Measurements from ENCODE around the gene CD151. TPM values are rescaled to one million over a fixed set of nuclear protein-coding genes. Genes with fewer than 3 reads are reported as not detected.
A peak's percentile ranks its signal among the peaks of the same experiment; 100 is the strongest.

Gene CD151
- total and polyA plus RNA-seq, 2 experiments from 2014 or later, result 62.9 to 109 TPM

DNA sequence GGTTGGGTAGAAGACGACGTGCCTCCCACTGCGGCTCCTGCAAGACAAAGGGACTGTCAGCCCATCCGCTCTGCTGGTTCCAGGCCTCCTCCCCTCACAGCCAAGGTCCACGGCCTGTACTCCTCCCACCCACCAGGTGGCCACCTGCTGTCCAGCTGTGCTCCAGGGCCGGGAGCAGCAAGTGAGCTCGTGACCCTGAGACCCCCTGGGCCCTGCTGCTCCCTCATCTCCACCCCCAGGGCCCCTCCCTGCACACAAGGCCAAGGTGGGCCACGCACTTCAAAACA, 37.3 kb downstream of the CD151 start:
- H3K27ac Mint-ChIP-seq, result no peak overlapping the region
- Histone ChIP-seq H4K20me1 (replicated peaks; ENCODE audit: insufficient read depth) (peaks cover 10% of the 10 kb centered on the region), H3F3A (replicated peaks; ENCODE audit: low read depth) (peaks cover 16% of the 10 kb centered on the region; the same call in 1 of the 2 replicates), H3K4me3 (no peak overlapping the region), H3K4me2 (no peak overlapping the region), H3K79me2 (replicated peaks; ENCODE audit: insufficient read depth) (no peaks in the 10 kb centered on the region), H3K9me2 (ENCODE audit: insufficient read depth) (no peaks in the 10 kb centered on the region), H3K4me1 (ENCODE audit: insufficient read depth) (no peaks in the 10 kb centered on the region; the same call in 1 of the 2 replicates), H3K36me3 (ENCODE audit: insufficient read depth) (no peaks in the 10 kb centered on the region), H2AFZ (no peak overlapping the region), H3K27me3 (ENCODE audit: insufficient read depth) (no peaks in the 10 kb centered on the region), H3K27ac (ENCODE audit: low read depth) (no peak overlapping the region)
- DNase-seq (ENCODE audit: low spot score) (peak; percentile 60), ATAC-seq (peak; percentile 57)
- no peaks in the 10 kb centered on the region for H3K9me3 Mint-ChIP-seq
- peaks cover 4% of the 10 kb centered on the region; the same call in 2 of the 3 replicates for H3K4me1 Mint-ChIP-seq
- TF ChIP-seq, protein P1, sequence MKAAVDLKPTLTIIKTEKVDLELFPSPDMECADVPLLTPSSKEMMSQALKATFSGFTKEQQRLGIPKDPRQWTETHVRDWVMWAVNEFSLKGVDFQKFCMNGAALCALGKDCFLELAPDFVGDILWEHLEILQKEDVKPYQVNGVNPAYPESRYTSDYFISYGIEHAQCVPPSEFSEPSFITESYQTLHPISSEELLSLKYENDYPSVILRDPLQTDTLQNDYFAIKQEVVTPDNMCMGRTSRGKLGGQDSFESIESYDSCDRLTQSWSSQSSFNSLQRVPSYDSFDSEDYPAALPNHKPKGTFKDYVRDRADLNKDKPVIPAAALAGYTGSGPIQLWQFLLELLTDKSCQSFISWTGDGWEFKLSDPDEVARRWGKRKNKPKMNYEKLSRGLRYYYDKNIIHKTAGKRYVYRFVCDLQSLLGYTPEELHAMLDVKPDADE (IDR thresholded peaks at IDR 0.05), result no peak
- TF ChIP-seq, protein P2, sequence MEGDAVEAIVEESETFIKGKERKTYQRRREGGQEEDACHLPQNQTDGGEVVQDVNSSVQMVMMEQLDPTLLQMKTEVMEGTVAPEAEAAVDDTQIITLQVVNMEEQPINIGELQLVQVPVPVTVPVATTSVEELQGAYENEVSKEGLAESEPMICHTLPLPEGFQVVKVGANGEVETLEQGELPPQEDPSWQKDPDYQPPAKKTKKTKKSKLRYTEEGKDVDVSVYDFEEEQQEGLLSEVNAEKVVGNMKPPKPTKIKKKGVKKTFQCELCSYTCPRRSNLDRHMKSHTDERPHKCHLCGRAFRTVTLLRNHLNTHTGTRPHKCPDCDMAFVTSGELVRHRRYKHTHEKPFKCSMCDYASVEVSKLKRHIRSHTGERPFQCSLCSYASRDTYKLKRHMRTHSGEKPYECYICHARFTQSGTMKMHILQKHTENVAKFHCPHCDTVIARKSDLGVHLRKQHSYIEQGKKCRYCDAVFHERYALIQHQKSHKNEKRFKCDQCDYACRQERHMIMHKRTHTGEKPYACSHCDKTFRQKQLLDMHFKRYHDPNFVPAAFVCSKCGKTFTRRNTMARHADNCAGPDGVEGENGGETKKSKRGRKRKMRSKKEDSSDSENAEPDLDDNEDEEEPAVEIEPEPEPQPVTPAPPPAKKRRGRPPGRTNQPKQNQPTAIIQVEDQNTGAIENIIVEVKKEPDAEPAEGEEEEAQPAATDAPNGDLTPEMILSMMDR (conservative IDR thresholded peaks at IDR 0.05; ENCODE audit: low read depth in 2 of 2), result peak in 1 of 2 experiments; percentile 42; a peak in 3 of 4 replicates
- H3K27me3 Mint-ChIP-seq (ENCODE audit: insufficient read depth, low read depth, poor library complexity), result peaks cover 34% of the 10 kb centered on the region
- no peak overlapping the region for H3K4me3 Mint-ChIP-seq
- peaks cover 8% of the 10 kb centered on the region for H3K36me3 Mint-ChIP-seq (ENCODE audit: low read depth)

DNA sequence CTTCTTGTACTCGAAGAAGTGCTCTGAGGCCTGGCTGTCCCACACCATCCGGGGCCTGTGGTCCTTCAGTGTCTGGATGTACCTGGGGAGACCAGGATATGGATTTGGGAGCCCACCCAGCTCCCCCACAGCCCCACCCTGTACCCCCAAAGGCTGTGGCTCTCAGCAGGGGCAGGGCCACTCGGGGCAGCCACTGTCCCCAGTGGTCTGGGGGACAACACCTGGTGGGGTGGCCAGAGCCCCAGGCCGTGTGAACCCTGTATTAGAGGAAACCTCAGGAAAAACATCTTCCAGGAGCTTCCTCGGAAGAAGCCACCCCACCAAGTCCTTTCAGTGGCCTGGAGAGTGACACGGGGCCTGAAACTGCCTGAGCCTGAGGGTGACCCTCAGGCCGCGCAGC, 37.7 kb downstream of the CD151 start:
- Histone ChIP-seq H3K79me2 (replicated peaks; ENCODE audit: insufficient read depth) (no peaks in the 10 kb centered on the region), H4K20me1 (replicated peaks; ENCODE audit: insufficient read depth) (peaks cover 10% of the 10 kb centered on the region), H3K4me3 (no peak overlapping the region), H3K4me1 (ENCODE audit: insufficient read depth) (no peaks in the 10 kb centered on the region; the same call in 1 of the 2 replicates), H2AFZ (no peak overlapping the region), H3K9me2 (ENCODE audit: insufficient read depth) (no peaks in the 10 kb centered on the region), H3K4me2 (no peak overlapping the region), H3F3A (replicated peaks; ENCODE audit: low read depth) (peaks cover 18% of the 10 kb centered on the region), H3K36me3 (ENCODE audit: insufficient read depth) (no peaks in the 10 kb centered on the region), H3K27ac (ENCODE audit: low read depth) (no peak overlapping the region), H3K27me3 (ENCODE audit: insufficient read depth) (no peaks in the 10 kb centered on the region)
- Mint-ChIP-seq H3K4me1 (peaks cover 4% of the 10 kb centered on the region), H3K27me3 (ENCODE audit: insufficient read depth, low read depth, poor library complexity) (peaks cover 35% of the 10 kb centered on the region), H3K27ac (no peak overlapping the region), H3K9me3 (no peaks in the 10 kb centered on the region), H3K4me3 (no peak overlapping the region), H3K36me3 (ENCODE audit: low read depth) (peaks cover 11% of the 10 kb centered on the region)
- no peak for DNase-seq (ENCODE audit: low spot score)
- ATAC-seq, result no peak; the same call in 2 of the 3 replicates
- TF ChIP-seq, protein P3, sequence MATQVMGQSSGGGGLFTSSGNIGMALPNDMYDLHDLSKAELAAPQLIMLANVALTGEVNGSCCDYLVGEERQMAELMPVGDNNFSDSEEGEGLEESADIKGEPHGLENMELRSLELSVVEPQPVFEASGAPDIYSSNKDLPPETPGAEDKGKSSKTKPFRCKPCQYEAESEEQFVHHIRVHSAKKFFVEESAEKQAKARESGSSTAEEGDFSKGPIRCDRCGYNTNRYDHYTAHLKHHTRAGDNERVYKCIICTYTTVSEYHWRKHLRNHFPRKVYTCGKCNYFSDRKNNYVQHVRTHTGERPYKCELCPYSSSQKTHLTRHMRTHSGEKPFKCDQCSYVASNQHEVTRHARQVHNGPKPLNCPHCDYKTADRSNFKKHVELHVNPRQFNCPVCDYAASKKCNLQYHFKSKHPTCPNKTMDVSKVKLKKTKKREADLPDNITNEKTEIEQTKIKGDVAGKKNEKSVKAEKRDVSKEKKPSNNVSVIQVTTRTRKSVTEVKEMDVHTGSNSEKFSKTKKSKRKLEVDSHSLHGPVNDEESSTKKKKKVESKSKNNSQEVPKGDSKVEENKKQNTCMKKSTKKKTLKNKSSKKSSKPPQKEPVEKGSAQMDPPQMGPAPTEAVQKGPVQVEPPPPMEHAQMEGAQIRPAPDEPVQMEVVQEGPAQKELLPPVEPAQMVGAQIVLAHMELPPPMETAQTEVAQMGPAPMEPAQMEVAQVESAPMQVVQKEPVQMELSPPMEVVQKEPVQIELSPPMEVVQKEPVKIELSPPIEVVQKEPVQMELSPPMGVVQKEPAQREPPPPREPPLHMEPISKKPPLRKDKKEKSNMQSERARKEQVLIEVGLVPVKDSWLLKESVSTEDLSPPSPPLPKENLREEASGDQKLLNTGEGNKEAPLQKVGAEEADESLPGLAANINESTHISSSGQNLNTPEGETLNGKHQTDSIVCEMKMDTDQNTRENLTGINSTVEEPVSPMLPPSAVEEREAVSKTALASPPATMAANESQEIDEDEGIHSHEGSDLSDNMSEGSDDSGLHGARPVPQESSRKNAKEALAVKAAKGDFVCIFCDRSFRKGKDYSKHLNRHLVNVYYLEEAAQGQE (IDR thresholded peaks at IDR 0.05; ENCODE audit: unreplicated experiment), result no peak
- TF ChIP-seq ZNF331 (CRISPR knock-in tag; IDR thresholded peaks at IDR 0.05; ENCODE audit: low read depth), result no peak
- TF ChIP-seq, protein P1 (IDR thresholded peaks at IDR 0.05), result no peak
